ENCODE data around the gene FBXL17. TPM values are rescaled to one million over a fixed set of nuclear protein-coding genes. Genes with fewer than 3 reads are reported as not detected.
A peak's percentile ranks its signal among the peaks of the same experiment; 100 is the strongest.

Gene FBXL17
- total RNA-seq, 4 donors from 2014 or later, result 10.9 to 19.8 (median 15.0) TPM

- ATAC-seq (ENCODE audit: low FRiP score) (no peak), DNase-seq (ENCODE audit: low spot score) (no peak)
- TF ChIP-seq CTCF (IDR thresholded peaks at IDR 0.05), result no peak
Measured at GRCh38 chr5:108028883-108029282, 353.0 kb downstream of the FBXL17 start.

GRCh38 chr5:108028412-108028811 lies 353.5 kb downstream of the FBXL17 start:
- no peak for ATAC-seq (ENCODE audit: low FRiP score)
- no peak for TF ChIP-seq CTCF (IDR thresholded peaks at IDR 0.05)

GRCh38 chr5:108025957-108026356 lies 355.9 kb downstream of the FBXL17 start:
- no peak for DNase-seq (ENCODE audit: low spot score)
- no peak for ATAC-seq (ENCODE audit: low FRiP score)

More at GRCh38 chr5:108028412-108028811, 353.5 kb downstream of the FBXL17 start:
- no peak for DNase-seq (ENCODE audit: low spot score)

GRCh38 chr5:108024986-108025385 lies 356.9 kb downstream of the FBXL17 start:
- no peak for TF ChIP-seq CTCF (IDR thresholded peaks at IDR 0.05)
- DNase-seq (ENCODE audit: low spot score) (no peak), ATAC-seq (ENCODE audit: low FRiP score) (no peak)

More at GRCh38 chr5:108025957-108026356, 355.9 kb downstream of the FBXL17 start:
- no peak for TF ChIP-seq CTCF (IDR thresholded peaks at IDR 0.05)

- ATAC-seq (ENCODE audit: low FRiP score) (no peak), DNase-seq (ENCODE audit: low spot score) (no peak)
- no peak for TF ChIP-seq CTCF (IDR thresholded peaks at IDR 0.05)
Measured at GRCh38 chr5:108016101-108016500, 365.8 kb downstream of the FBXL17 start.

GRCh38 chr5:108006791-108007190 lies 375.1 kb downstream of the FBXL17 start:
- TF ChIP-seq CTCF (IDR thresholded peaks at IDR 0.05), result no peak
- DNase-seq (ENCODE audit: low spot score), result no peak
- no peak for ATAC-seq (ENCODE audit: low FRiP score)

- DNase-seq (ENCODE audit: low spot score), result no peak
- TF ChIP-seq CTCF (IDR thresholded peaks at IDR 0.05), result no peak
- ATAC-seq (ENCODE audit: low FRiP score), result peak; percentile 48
Measured at GRCh38 chr5:108003178-108003577, 378.7 kb downstream of the FBXL17 start.
